Measurements from ENCODE around the gene TTF2.

DNA sequence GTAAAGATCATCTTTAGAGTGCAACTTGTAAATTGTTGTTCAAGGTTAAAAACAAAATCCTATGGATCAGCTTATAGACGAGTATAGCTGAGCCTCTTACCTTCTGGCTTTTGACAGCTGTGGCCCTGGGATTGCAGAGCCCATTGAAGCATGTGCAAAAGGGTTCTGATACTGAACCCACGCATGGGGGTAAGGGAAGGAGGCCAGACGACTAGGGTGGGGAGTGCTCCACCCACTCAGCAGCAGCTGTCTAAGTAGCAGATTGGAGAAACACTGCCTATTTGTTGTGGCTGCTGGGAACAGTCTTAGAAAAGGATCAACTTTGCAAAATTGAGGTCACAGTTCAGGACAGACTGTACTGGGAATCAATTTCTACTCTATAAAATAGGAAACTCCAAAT is 42.5 kb upstream of the TTF2 start:
- TF ChIP-seq, protein P1, sequence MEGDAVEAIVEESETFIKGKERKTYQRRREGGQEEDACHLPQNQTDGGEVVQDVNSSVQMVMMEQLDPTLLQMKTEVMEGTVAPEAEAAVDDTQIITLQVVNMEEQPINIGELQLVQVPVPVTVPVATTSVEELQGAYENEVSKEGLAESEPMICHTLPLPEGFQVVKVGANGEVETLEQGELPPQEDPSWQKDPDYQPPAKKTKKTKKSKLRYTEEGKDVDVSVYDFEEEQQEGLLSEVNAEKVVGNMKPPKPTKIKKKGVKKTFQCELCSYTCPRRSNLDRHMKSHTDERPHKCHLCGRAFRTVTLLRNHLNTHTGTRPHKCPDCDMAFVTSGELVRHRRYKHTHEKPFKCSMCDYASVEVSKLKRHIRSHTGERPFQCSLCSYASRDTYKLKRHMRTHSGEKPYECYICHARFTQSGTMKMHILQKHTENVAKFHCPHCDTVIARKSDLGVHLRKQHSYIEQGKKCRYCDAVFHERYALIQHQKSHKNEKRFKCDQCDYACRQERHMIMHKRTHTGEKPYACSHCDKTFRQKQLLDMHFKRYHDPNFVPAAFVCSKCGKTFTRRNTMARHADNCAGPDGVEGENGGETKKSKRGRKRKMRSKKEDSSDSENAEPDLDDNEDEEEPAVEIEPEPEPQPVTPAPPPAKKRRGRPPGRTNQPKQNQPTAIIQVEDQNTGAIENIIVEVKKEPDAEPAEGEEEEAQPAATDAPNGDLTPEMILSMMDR (IDR thresholded peaks at IDR 0.05; ENCODE audit: borderline replicate concordance, extremely low read depth, low read length, poor library complexity, severe bottlenecking), result no peak
- no peak for TF ChIP-seq EZH2 (IDR thresholded peaks at IDR 0.05; ENCODE audit: borderline replicate concordance, low read depth, low read length, severe bottlenecking)

Data from DND-41 (cell line).